Activated naive CD4-positive, alpha-beta T cell treated with anti-CD3 and anti-CD28 coated beads, Interleukin-2, amount 50 U/mL, for 24 hours (primary cell): ENCODE measurements around the gene KCNK1.
"Not testable (repeated sequence)": the region's sequence is repeated elsewhere in the genome, so short reads cannot be mapped to it uniquely, and the experiment has no call there.

Source experiments
- H3K27ac Mint-ChIP-seq: one replicate; pipeline ENCODE4 v1.8.0; 2021; ENCODE audit warnings: mild to moderate bottlenecking, mixed read lengths
- H3K27me3 Mint-ChIP-seq: one replicate; pipeline ENCODE4 v1.8.0; 2021; ENCODE audit warnings: mixed read lengths
- H3K36me3 Mint-ChIP-seq: one replicate; pipeline ENCODE4 v1.8.0; 2021; ENCODE audit warnings: mixed read lengths
- H3K4me1 Mint-ChIP-seq: one replicate; pipeline ENCODE4 v1.8.0; 2021; ENCODE audit warnings: mixed read lengths
- H3K4me3 Mint-ChIP-seq: one replicate; pipeline ENCODE4 v1.8.0; 2021; ENCODE audit warnings: mild to moderate bottlenecking, mixed read lengths
- H3K9me3 Mint-ChIP-seq: one replicate; pipeline ENCODE4 v1.8.0; 2021; ENCODE audit warnings: mixed read lengths

KCNK1 gene

GRCh38 chr1:233619414-233619813, 5.5 kb downstream of the KCNK1 start:
- not testable (repeated sequence) for H3K36me3 Mint-ChIP-seq, H3K9me3 Mint-ChIP-seq, H3K27ac Mint-ChIP-seq, H3K4me1 Mint-ChIP-seq, H3K4me3 Mint-ChIP-seq
- H3K27me3 Mint-ChIP-seq, result peaks cover 28% of the 10 kb centered on the region

- peaks cover 23% of the 10 kb centered on the region for H3K27me3 Mint-ChIP-seq
- H3K9me3 Mint-ChIP-seq, result no peaks in the 10 kb centered on the region
- H3K27ac Mint-ChIP-seq, result no peak overlapping the region
- no peaks in the 10 kb centered on the region for H3K36me3 Mint-ChIP-seq
- no peak overlapping the region for H3K4me3 Mint-ChIP-seq
- no peaks in the 10 kb centered on the region for H3K4me1 Mint-ChIP-seq
Measured at GRCh38 chr1:233620065-233620464, 6.2 kb downstream of the KCNK1 start.

GRCh38 chr1:233621923-233622322, 8.0 kb downstream of the KCNK1 start:
- peaks cover 13% of the 10 kb centered on the region for H3K27me3 Mint-ChIP-seq
- no peaks in the 10 kb centered on the region for H3K9me3 Mint-ChIP-seq
- H3K4me3 Mint-ChIP-seq, result no peak overlapping the region

GRCh38 chr1:233624289-233624688, 10.4 kb downstream of the KCNK1 start:
- Mint-ChIP-seq H3K27me3 (peaks cover 4% of the 10 kb centered on the region), H3K4me3 (no peak overlapping the region), H3K27ac (no peak overlapping the region), H3K36me3 (no peaks in the 10 kb centered on the region), H3K4me1 (no peaks in the 10 kb centered on the region), H3K9me3 (no peaks in the 10 kb centered on the region)

More at GRCh38 chr1:233621923-233622322, 8.0 kb downstream of the KCNK1 start:
- Mint-ChIP-seq H3K27ac (no peak overlapping the region), H3K4me1 (no peaks in the 10 kb centered on the region), H3K36me3 (no peaks in the 10 kb centered on the region)

- peaks cover 4% of the 10 kb centered on the region for H3K27me3 Mint-ChIP-seq
- no peaks in the 10 kb centered on the region for H3K36me3 Mint-ChIP-seq
- H3K4me1 Mint-ChIP-seq, result no peaks in the 10 kb centered on the region
Measured at GRCh38 chr1:233625087-233625486, 11.2 kb downstream of the KCNK1 start.

GRCh38 chr1:233625510-233625981, 11.6 kb downstream of the KCNK1 start:
- H3K27me3 Mint-ChIP-seq, result peaks cover 4% of the 10 kb centered on the region
- H3K9me3 Mint-ChIP-seq, result no peaks in the 10 kb centered on the region
- no peak overlapping the region for H3K27ac Mint-ChIP-seq
- no peak overlapping the region for H3K4me3 Mint-ChIP-seq
- H3K36me3 Mint-ChIP-seq, result no peaks in the 10 kb centered on the region
- no peaks in the 10 kb centered on the region for H3K4me1 Mint-ChIP-seq

More at GRCh38 chr1:233625087-233625486, 11.2 kb downstream of the KCNK1 start:
- Mint-ChIP-seq H3K27ac (no peak overlapping the region), H3K9me3 (no peaks in the 10 kb centered on the region), H3K4me3 (no peak overlapping the region)

GRCh38 chr1:233627376-233627775, 13.5 kb downstream of the KCNK1 start:
- no peak overlapping the region for H3K27ac Mint-ChIP-seq
- H3K4me1 Mint-ChIP-seq, result no peaks in the 10 kb centered on the region
- H3K36me3 Mint-ChIP-seq, result no peaks in the 10 kb centered on the region
- no peaks in the 10 kb centered on the region for H3K9me3 Mint-ChIP-seq
- peaks cover 4% of the 10 kb centered on the region for H3K27me3 Mint-ChIP-seq
- no peak overlapping the region for H3K4me3 Mint-ChIP-seq

GRCh38 chr1:233627823-233628222, 13.9 kb downstream of the KCNK1 start:
- Mint-ChIP-seq H3K4me3 (no peak overlapping the region), H3K27ac (no peak overlapping the region), H3K4me1 (no peaks in the 10 kb centered on the region), H3K36me3 (no peaks in the 10 kb centered on the region), H3K9me3 (no peaks in the 10 kb centered on the region), H3K27me3 (peaks cover 6% of the 10 kb centered on the region)

- no peaks in the 10 kb centered on the region for H3K4me1 Mint-ChIP-seq
- H3K4me3 Mint-ChIP-seq, result no peak overlapping the region
- no peak overlapping the region for H3K27ac Mint-ChIP-seq
- H3K9me3 Mint-ChIP-seq, result no peaks in the 10 kb centered on the region
- H3K36me3 Mint-ChIP-seq, result no peaks in the 10 kb centered on the region
- H3K27me3 Mint-ChIP-seq, result peaks cover 10% of the 10 kb centered on the region
Measured at GRCh38 chr1:233629305-233629935, 15.5 kb downstream of the KCNK1 start.

GRCh38 chr1:233631810-233632405, 18.0 kb downstream of the KCNK1 start:
- H3K27me3 Mint-ChIP-seq, result peaks cover 10% of the 10 kb centered on the region
- H3K27ac Mint-ChIP-seq, result no peak overlapping the region
- no peaks in the 10 kb centered on the region for H3K4me1 Mint-ChIP-seq
- H3K4me3 Mint-ChIP-seq, result no peak overlapping the region
- H3K36me3 Mint-ChIP-seq, result no peaks in the 10 kb centered on the region
- peaks cover 9% of the 10 kb centered on the region for H3K9me3 Mint-ChIP-seq

- Mint-ChIP-seq H3K9me3 (peaks cover 9% of the 10 kb centered on the region), H3K36me3 (no peaks in the 10 kb centered on the region), H3K27me3 (peaks cover 10% of the 10 kb centered on the region), H3K4me1 (no peaks in the 10 kb centered on the region), H3K4me3 (no peak overlapping the region), H3K27ac (no peak overlapping the region)
Measured at GRCh38 chr1:233632436-233632835, 18.5 kb downstream of the KCNK1 start.

GRCh38 chr1:233635765-233636502, 22.0 kb downstream of the KCNK1 start:
- Mint-ChIP-seq H3K27me3 (peaks cover 13% of the 10 kb centered on the region), H3K9me3 (peaks cover 9% of the 10 kb centered on the region), H3K4me3 (no peak overlapping the region), H3K27ac (no peak overlapping the region), H3K36me3 (no peaks in the 10 kb centered on the region), H3K4me1 (no peaks in the 10 kb centered on the region)

- Mint-ChIP-seq H3K4me1 (no peaks in the 10 kb centered on the region), H3K27ac (no peak overlapping the region), H3K9me3 (peaks cover 9% of the 10 kb centered on the region), H3K4me3 (no peak overlapping the region), H3K36me3 (no peaks in the 10 kb centered on the region), H3K27me3 (peaks cover 13% of the 10 kb centered on the region)
Measured at GRCh38 chr1:233636503-233636877, 22.6 kb downstream of the KCNK1 start.

- no peaks in the 10 kb centered on the region for H3K4me1 Mint-ChIP-seq
- no peak overlapping the region for H3K4me3 Mint-ChIP-seq
- peaks cover 8% of the 10 kb centered on the region for H3K27me3 Mint-ChIP-seq
- H3K27ac Mint-ChIP-seq, result no peak overlapping the region
- H3K36me3 Mint-ChIP-seq, result no peaks in the 10 kb centered on the region
- peaks cover 9% of the 10 kb centered on the region for H3K9me3 Mint-ChIP-seq
Measured at GRCh38 chr1:233638513-233638912, 24.6 kb downstream of the KCNK1 start.

- Mint-ChIP-seq H3K9me3 (peaks cover 9% of the 10 kb centered on the region), H3K4me3 (no peak overlapping the region), H3K27ac (no peak overlapping the region), H3K4me1 (no peaks in the 10 kb centered on the region), H3K36me3 (no peaks in the 10 kb centered on the region), H3K27me3 (peaks cover 5% of the 10 kb centered on the region)
Measured at GRCh38 chr1:233639611-233640010, 25.7 kb downstream of the KCNK1 start.

GRCh38 chr1:233640179-233640578, 26.3 kb downstream of the KCNK1 start:
- no peaks in the 10 kb centered on the region for H3K36me3 Mint-ChIP-seq
- peaks cover 9% of the 10 kb centered on the region for H3K9me3 Mint-ChIP-seq
- H3K27me3 Mint-ChIP-seq, result peaks cover 5% of the 10 kb centered on the region
- no peak overlapping the region for H3K4me3 Mint-ChIP-seq
- no peak overlapping the region for H3K27ac Mint-ChIP-seq
- no peaks in the 10 kb centered on the region for H3K4me1 Mint-ChIP-seq
